Ovary (tissue), 3 donors: ENCODE measurements around the gene RECK.

Experiments used
- CTCF ChIP-seq, 3 donors: fragments of 450-650 bp in 2 of 3; fragments of 200-600 bp in 1 of 3; IDR thresholded peaks; one replicate each; pipeline versions ENCODE4 v1.5.1 to v1.8.0; 2016 to 2022; ENCODE audit warnings: antibody characterized with exemption in 3 of 3, mild to moderate bottlenecking in 1 of 3
- EP300 ChIP-seq: sonication (generic); formaldehyde crosslinking; IDR thresholded peaks from one replicate; pipeline ENCODE4 v1.6.1; 2017; ENCODE audit warnings: antibody characterized with exemption
- POLR2A ChIP-seq: fragments of 450-650 bp; IDR thresholded peaks from one replicate; pipeline ENCODE4 v1.6.1; 2017; ENCODE audit warnings: antibody characterized with exemption, mild to moderate bottlenecking, moderate library complexity
- donor health status: DM: no; HTN: no; CAD: no.

- TF ChIP-seq POLR2A = no peak
- no peak for TF ChIP-seq CTCF (IDR thresholded peaks at IDR 0.05)
- no peak for TF ChIP-seq EP300
These were observed 30.8 kb upstream of the RECK start for GRCh38 chr9:36005891-36006290.
